CD4-positive, alpha-beta T cell treated with Interferon gamma for 1 hour (primary cell): ENCODE measurements around the gene CRAT.

ENCODE experiments used
- DNase-seq: peaks from one replicate; pipeline ENCODE4 v3.0.0-alpha.2; 2020

Gene CRAT

GRCh38 chr9:129058965-129059795, 51.4 kb downstream of the CRAT start:
- no peak for DNase-seq

- DNase-seq = no peak
Observed at GRCh38 chr9:129054163-129054851, 56.3 kb downstream of the CRAT start.

- no peak for DNase-seq
Observed at GRCh38 chr9:129053020-129053419, 57.6 kb downstream of the CRAT start.

GRCh38 chr9:129052592-129052991, 58.0 kb downstream of the CRAT start:
- DNase-seq = no peak
